ENCODE measurements around the gene HSD3B1. TPM values are rescaled to one million over a fixed set of nuclear protein-coding genes. Genes with fewer than 3 reads are reported as not detected.

Gene HSD3B1
- total RNA-seq = not detected in 2 replicates

DNA sequence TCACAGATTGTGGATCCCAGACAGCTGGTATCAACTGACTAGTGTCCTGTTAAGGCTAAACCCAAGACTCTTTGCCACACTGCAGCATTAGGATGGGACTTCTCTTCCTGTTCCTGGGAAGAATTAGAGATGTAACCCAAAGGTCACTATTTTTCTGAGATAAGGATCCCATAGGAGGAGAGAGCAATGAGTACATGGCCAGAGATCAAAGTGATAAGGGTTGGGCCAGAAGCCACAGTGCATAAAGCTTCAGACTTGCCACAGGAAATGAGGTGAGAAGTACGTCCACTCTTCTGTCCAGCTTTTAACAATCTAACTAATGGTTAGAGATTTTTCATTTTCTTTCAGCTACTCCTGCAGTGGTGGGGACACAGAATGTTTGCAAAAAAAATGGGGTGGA is at the start of gene HSD3B1:
TSS of gene HSD3B1 (plus strand) at position 270 of the 400 bp plus-strand sequence. CDS start 267 bp downstream, outside the sequence.

Other genes with a start within 250 kb of the HSD3B1 start
- not detected in 2 replicates for gene HAO2, start 138.4 kb upstream of the HSD3B1 start, total RNA-seq
- gene HSD3B2, start 92.1 kb upstream of the HSD3B1 start, total RNA-seq = not detected in 2 replicates
- 5.2 and 10.8 TPM in 2 replicates for gene ZNF697, start 141.1 kb downstream of the HSD3B1 start, total RNA-seq
- gene PHGDH, start 204.7 kb downstream of the HSD3B1 start, total RNA-seq = 167 and 189 TPM in 2 replicates